Peyer's patch (tissue), 4 donors: ENCODE results near the gene RPL31.

Experiments used
- CTCF ChIP-seq, 6 experiments: fragments of 450-650 bp in 4 of 6; fragments of 200-600 bp in 2 of 6; sonication (generic) in 1 of 6; IDR thresholded peaks; one replicate each; pipeline ENCODE4 v1.5.1; 2017 to 2019; ENCODE audit warnings: antibody characterized with exemption in 6 of 6, mild to moderate bottlenecking in 3 of 6, moderate library complexity in 1 of 6
- POLR2A ChIP-seq, 2 donors: fragments of 450-650 bp; IDR thresholded peaks; one replicate each; pipeline ENCODE4 v1.5.1; 2017; ENCODE audit warnings: antibody characterized with exemption in 2 of 2, mild to moderate bottlenecking in 2 of 2, moderate library complexity in 2 of 2

GRCh38 chr2:100995309-100996075 lies 6.6 kb upstream of the RPL31 start:
- no peak for TF ChIP-seq CTCF (IDR thresholded peaks at IDR 0.05)
- TF ChIP-seq POLR2A (IDR thresholded peaks at IDR 0.05) = no peak
